Stimulated activated CD4-positive, alpha-beta T cell treated with anti-CD3 and anti-CD28 coated beads, Interleukin-1b, Interleukin-23, amount 100 ng/mL, for 48 hours (primary cell): ENCODE data around the gene NDNF.

Experiments used
- DNase-seq: peaks from one replicate; pipeline ENCODE4 v3.0.0-alpha.2; 2020

The NDNF gene

GRCh38 chr4:121070696-121071639 is 1.4 kb downstream of the NDNF start:
- DNase-seq = peak; percentile 20

GRCh38 chr4:121070274-121070673 is 2.1 kb downstream of the NDNF start:
- DNase-seq = no peak

- no peak for DNase-seq
Measured at GRCh38 chr4:121069430-121069829, 2.9 kb downstream of the NDNF start.

GRCh38 chr4:121064482-121064881 is 7.9 kb downstream of the NDNF start:
- DNase-seq = no peak

DNA sequence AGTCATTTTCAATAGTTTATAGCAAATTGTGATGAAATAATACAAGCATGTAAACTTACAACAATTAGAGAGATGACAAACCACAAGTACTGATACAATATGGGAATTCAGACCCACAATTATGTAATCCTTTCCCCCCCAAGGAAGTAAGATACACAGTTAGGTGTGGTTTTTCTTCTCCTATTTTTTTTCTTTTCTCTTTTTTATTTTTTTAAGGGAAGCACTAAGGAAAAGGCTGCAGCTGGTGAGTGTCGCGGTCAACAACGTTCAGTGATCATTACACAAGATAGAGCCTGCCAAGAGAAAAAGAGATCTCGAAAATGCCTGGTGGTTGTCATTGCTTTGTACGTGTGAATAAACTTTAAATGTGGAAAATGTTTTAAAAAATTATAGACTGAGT is 9.8 kb downstream of the NDNF start:
- no peak for DNase-seq

GRCh38 chr4:121061861-121062260 is 10.5 kb downstream of the NDNF start:
- DNase-seq = no peak

GRCh38 chr4:121061215-121061614 is 11.1 kb downstream of the NDNF start:
- DNase-seq = no peak

DNA sequence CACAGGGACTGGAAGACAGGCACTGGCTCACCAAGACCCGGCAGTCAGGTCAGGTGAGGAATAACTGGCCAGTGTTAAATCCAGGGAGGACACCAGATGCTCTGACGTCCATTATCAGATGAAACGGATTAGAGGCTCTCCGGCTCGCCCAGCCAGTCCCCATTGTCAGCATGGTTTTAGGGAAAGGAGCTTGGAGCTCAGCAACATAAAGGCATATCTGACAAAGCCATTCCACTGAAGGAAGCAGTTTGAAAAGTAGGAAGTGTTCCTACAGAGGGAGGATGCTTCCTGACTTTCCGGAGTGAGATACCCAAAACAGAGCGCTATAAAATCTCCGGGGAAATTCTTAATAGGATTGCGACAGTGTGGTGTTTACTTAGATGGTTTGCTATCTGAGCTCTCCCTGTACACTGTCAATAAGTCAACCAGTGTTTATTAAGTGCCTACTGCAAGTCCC is 14.8 kb downstream of the NDNF start:
- DNase-seq = no peak

GRCh38 chr4:121056066-121056465 is 16.3 kb downstream of the NDNF start:
- no peak for DNase-seq

DNA sequence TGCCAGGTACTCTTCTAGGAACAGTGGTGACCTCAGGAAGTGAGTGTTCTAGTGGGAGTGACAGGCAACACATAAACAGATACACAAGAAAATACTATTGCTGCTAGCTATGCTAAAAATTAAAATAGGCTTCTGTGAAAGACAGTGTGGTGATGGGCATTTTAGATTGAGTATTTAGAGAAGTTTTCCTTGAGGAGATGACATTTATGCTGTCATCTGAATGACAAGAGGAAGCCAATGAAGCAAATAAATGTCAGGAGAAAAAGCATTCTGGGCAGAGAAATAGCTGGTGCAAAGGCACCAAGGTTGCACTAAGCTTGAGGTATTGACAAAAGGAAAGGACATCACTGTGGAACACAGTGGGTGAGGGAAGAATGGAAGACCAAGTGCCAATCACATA is 18.0 kb downstream of the NDNF start:
- no peak for DNase-seq

DNA sequence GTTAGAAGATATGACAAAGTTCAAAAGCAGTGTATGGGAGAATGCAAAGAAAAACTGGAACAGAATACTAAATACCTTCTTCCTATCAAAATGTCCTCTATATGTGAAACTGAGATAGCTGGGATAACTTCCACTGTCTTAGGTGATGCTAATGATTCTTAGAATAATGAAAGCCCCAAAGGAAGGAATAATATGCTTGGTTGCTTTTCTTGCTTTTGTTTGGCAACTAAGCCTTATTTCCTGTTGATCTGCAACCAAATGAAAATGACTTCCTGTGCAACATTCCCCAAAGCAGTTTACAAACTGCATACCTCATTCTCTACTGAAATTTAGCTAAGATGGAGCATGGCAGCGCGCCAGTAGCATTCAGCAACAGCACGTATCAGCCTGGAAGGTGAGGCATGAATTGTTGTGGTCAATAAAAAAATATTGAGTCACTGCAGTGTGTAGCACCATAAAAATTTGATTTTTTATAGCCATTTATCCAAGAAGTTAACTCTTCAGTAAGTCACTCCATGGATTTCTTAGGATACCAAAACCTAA is 18.7 kb downstream of the NDNF start:
- no peak for DNase-seq

- no peak for DNase-seq
Measured at GRCh38 chr4:121050300-121050699, 22.0 kb downstream of the NDNF start.

GRCh38 chr4:121049072-121049599 is 23.2 kb downstream of the NDNF start:
- DNase-seq = no peak

- no peak for DNase-seq
Measured at GRCh38 chr4:121048165-121048564, 24.2 kb downstream of the NDNF start.

- DNase-seq = peak; percentile 42
Measured at GRCh38 chr4:121041307-121042090, 30.8 kb downstream of the NDNF start.

DNA sequence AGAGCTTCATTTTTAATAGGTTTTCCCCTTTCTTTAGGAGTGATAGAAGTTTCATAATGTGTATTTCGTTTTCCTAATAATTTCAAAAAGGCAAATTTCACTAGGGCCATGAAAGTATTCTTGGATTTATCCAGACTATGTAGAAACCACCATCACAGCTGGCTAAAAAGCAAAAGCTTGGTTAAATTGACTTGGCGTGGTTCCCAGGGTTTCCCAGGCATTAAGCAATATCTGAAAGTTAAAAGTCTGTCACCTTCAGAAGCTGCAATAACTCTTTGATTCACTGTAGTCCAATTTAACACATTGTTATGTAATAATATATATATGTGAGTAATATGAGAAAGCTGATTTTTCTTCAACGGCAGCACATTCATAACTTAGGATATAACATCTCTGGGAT is 38.3 kb downstream of the NDNF start:
- no peak for DNase-seq

DNA sequence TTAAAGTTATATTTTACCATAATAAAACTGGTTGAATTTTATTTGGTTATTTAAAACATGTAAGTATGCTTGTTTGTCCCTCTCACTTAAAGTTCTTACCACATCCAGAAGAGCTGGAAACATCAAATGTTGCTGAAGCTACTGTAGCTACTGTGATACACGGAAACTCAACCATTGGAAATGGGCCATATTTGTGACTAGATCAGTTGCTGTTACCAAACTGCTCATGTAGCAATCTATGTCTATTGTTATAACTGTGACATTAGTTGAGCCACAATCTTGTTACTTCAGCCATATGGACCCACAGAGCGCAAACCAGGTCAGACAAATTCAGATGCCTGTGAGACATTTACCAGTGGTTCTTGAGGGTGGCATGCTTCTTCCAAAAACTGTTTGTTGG is 41.6 kb downstream of the NDNF start:
- no peak for DNase-seq

GRCh38 chr4:121030131-121030530 is 42.2 kb downstream of the NDNF start:
- no peak for DNase-seq

DNA sequence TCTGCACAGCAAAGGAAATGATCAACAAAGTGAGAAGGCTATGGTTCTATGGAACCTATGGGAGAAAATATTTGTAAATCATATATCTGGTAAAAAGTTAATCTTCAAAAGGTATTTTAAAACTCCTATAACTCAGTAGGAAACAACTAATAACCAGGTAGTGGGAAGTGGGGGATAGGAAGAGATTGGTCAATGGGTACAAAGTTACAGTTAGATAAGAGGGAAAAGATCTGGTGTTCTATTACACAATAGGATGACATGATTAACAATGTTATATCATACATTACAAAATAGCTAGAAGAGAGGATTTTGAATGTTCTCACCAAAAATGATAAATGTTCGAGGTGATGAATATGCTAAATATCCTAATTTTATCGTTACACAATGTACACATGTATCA is 46.3 kb downstream of the NDNF start:
- DNase-seq = no peak

DNA sequence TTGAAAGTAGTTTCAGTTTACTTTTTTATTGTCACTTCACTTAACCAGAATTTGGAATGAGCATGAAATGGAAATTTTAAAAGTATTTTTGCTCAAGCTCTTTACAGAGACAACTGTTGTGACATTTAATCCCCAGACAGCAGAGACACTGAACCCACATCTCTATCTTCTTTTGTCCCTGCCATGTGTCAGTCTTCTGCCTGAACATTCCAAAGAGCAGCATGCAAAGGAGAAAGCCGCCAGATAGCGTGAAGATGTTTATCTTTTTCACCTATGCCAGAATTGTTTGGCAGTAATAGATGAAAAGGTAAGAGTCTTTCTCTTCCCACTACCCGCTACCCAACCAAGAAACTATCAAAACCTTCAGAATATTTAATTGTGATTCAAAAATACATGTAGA is 46.8 kb downstream of the NDNF start:
- DNase-seq = no peak

DNA sequence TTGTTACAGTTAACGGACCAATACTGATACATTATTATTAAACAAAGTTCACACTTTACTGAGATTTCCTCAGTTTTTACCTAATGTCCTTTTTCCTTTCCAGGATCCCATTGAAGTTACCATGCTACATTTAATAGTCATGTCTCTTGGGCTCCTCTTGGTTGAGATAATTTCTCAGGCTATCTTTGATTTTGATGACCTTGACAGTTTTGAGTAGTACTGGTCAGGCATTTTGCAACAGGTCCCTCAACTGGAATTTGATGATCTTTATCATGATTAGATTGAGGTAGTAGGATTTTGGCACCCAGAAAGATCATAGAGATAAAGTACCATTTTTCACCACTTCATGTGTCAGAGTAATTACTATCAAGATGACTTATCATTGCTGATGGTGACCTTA is 53.8 kb downstream of the NDNF start:
- no peak for DNase-seq

DNA sequence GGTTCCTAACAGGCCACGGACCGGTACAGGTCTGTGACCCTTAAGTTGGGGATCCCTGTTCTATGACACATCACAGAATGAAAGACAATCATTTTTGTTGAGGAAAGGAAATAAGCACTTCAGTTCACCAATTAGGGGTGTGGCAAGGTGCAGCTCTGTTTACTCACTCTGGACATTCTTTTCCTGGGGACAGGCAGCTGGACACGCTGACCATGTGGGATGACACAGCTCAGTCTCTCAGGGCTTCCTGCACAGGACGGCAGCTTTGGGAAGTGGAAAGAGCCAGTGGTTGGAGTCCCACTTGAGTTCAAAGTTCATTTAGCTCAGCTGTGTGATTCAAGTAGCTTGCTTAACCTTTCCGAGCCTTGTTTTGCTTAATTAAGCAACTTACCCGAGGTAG is 55.7 kb downstream of the NDNF start:
- DNase-seq = no peak

- DNase-seq = no peak
Measured at GRCh38 chr4:121015421-121015820, 56.9 kb downstream of the NDNF start.
